GM12873 (cell line): Measurements from ENCODE around the gene HMGCS2.

Experiments
- CTCF ChIP-seq: IDR thresholded peaks from 2 replicates; pipeline ENCODE4 v1.5.1; 2012; ENCODE audit warnings: low read depth, mild to moderate bottlenecking, moderate library complexity, low read length, control low read depth; ENCODE audit not compliant: insufficient read depth; ENCODE audit errors: missing control alignments

The HMGCS2 gene

DNA sequence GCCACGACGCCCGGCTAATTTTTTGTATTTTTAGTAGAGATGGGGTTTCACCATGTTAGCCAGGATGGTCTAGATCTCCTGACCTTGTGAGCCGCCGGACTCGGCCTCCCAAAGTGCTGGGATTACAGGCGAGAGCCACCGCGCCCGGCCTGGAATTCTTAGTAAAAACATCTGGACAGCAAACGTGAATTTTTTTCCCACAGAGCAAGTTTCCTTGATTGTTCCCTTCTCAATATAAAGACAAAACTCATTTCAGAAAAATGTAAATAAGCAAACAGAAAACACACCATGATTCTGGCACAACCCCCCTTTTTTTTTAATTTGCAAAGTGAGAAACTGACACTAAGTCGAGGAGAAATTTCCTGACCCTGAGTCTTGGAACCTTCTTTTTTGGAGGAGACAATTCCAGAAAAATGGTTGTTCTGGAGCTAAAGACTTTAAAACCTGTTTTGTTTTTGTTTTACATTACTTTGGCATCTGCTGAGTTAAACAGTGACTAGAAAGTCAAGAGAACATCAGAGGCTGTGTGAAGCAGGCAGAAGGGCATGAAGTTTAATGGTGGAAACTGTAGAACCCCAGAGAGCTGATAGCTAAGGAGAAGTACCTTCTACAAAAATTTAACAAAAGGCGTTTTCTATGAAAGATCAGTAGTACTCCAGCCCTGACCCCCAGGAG lies 10.3 kb upstream of the HMGCS2 start:
- no peak for TF ChIP-seq CTCF

DNA sequence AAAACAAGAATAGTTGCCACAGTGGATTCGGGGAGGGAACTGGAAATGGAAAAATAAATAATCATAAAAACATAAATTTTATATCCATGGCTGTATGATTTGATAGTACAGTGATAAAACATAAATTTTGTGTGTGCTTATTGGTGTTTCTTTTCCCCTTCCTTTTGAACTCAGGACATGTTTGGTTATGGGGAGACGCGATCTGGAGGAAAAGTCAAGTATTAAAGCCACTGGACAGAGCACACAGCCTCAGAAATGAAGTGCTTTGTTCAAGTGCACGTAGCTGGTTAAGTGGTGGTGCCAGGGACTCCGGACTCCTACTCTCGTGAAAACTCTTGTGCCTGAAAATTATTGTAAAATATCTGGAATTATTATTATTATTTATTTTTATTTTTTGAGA lies 9.7 kb upstream of the HMGCS2 start:
- no peak for TF ChIP-seq CTCF

DNA sequence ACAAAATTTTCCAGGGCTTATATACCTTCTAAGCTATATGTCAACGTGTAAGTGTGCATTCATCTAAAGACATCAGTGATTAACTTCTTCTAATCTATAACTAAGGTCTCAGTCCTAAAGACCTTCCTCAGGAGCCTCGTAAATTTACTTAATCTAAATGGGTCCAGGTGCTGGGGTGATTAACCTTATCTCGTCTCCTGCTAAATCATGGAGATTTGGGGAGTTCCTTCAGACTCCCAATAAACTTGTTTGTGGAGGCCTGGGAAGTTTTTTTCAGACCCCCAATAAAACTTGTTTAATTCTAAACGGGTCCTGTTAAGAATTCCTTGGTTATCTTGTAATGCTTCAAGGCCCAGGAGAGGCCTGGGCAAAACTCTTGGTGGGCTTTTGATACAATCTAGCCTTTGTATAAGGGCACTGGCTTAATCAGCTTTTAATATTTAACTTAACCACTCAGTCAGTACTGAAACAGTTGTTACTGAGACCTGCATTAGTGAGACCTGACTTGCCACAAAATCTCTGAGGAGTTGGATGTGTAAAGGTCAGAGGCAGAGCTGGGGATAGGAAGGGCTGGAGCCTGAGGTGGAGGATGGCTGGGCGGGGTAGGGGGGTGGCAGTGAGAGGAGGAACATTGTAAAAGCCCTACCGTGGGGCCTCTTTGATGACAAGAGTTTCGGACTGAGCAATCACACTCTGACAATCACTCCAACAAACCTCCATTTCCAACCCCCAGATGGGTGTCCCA lies 6.2 kb upstream of the HMGCS2 start:
- TF ChIP-seq CTCF, result no peak

DNA sequence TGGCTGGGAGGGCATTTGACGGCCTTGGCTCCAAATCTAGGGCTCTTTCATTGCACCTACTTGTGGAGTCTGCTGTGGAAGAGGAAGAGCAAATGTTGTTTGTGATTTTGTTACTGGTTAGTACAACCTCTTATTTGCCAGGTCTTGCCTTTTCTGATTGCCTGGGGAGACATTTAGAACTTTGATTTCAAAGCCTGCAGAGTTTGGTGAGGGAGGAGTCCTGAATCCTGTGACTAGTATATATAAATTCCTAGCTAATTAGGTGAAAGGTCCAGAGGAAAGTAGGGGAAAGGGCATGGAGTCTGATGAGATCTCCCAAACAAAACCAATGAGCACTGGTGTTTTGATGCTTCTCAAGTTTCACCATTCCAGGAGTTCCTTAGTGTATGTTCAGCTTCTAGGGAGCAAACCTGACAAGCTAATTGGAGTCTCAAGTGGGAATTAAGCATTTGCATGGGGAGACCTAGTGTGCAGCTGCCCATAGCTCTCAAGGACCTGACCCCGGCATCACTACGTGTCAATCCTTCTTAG lies 5.1 kb upstream of the HMGCS2 start:
- no peak for TF ChIP-seq CTCF

DNA sequence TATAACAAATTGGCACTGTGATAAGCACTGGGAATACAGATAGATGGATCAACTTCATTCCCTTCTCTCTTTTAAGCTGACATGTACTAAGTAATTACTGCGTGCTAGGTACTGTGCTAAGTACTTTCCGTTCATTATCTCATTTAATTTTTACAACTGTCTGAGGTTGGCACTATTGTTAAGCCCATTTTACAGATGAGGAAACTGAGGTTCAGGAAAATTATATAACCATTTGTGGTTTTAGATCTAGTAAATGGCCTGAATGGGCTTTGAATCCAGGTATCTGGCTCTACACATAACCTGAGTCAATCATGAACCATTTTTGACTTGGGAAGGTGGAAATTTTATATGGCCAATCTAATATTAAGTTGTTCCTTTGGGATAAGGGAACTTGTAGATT lies 3.6 kb upstream of the HMGCS2 start:
- no peak for TF ChIP-seq CTCF

DNA sequence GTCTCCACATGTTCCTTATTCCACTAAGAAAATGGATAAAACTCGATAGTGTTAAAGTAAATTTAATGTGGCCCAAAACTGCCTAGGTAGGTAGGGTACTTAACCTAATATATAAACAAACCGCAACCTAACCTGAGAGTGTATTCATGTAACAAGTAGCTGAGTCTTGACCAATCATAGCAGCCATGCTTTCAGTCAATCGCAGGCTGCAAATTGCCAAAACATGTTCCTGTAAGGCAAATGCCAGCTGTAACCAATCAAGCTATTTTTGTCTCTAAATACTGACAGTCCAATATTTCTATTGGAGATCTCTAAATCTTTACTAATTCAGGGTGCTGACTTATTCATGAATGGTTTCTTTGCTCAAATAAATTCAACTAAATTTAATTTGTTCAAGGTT lies 3.1 kb upstream of the HMGCS2 start:
- TF ChIP-seq CTCF, result no peak

DNA sequence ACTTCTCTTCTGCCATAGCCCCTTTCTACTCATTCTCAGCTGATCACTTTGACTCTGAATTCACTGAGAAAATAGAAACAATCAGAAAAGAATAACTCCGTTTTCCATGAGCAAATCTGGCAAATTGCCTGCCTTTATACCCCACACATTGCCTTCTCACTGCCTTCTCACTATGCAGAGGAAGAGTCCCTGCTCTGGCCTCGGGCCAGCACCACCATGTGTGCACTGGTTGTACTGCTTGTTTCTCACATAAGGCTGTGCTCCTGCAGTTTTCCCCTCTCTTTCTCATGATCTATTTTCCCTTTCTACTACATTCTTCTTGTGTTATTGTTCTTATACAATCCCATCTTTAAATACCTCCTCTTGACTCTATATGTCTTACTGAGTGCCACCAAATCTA lies 2.3 kb upstream of the HMGCS2 start:
- TF ChIP-seq CTCF, result no peak
